Cerebellar nuclear complex (tissue), 1 donor: ENCODE results near the gene RSKR.
"Not testable (repeated sequence)": the region's sequence is repeated elsewhere in the genome, so short reads cannot be mapped to it uniquely, and the experiment has no call there.

Experiments used
- DNase-seq, 2 experiments: peaks; one replicate each; lab custom pipeline; 2025; lab: John Stamatoyannopoulos, UW

Gene RSKR

DNA sequence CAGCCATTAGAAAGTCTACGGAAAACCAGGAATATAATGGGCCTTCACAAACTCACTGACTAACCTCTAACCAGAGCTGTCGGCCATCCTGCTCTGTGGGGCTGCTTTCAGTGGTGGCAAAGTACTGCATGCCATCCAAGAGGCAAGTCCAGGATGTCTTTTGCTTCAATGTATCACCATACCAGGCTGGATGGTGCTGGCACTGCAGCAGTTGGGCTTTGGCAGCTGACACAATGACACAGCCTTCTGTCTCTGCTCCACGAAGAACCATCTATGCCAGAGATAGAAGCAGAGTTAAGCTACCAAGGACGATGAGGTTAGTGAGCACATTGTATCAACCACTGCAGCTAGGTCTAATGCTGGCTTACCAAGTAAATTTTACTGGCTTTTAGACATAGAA, 9.7 kb upstream of the RSKR start:
- DNase-seq: no peak

DNA sequence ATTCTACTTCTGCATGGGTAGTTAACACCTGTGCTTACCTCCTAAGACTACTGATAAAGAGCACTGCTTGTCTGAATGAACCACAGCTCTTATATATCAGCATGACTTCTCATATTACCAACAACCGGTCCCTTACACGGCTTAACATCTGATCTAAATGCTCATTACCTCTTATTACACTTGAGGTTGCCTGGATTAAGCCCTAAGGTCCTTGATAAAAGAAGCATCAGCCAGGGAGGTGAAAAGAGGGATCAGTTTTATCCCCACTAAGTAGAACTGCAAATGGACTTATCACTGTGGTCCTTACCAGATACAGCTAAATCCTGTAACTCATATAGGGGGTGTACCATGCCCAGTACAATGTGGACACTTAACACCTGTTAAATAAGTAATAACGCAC, 8.2 kb upstream of the RSKR start:
- DNase-seq: no peak

- DNase-seq: no peak
These were observed 6.0 kb upstream of the RSKR start for GRCh38 chr17:28620010-28620409.

- DNase-seq: no peak
These were observed 4.5 kb upstream of the RSKR start for GRCh38 chr17:28618464-28618863.

GRCh38 chr17:28616281-28616680, 2.3 kb upstream of the RSKR start:
- no peak for DNase-seq

DNA sequence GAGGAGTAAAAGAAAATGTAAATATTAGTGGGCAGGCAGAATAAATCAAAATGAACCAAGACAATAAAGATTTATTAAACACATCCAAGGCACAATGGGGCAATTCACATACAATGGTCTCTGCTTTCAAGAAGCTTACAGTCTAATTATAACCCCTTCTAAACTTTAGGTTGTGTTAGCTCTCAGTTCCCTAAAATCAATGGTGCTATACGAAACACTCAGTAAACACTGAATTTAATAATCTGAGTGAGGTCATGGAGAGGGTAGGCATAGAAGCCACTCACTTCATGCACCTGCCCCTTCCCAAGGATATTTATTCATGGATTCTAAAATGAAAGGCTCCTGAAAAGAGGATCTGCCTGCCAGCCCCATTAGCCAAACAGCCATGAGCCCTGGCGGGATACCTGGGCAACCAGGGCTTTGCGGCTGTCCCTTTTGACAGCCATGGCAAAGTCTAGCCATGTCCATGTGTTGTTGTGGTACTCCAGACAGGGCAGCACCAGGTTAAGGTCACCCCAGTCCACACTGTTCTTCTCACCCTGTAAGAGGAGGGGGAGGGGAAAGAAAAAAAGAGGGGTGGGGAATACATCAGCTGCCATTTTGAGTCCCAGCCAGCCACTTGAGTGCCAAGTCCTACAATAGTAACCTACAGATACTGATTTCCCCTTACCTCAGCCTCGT, 1.4 kb upstream of the RSKR start:
- no peak for DNase-seq

- no peak for DNase-seq
These were observed 781 bp downstream of the RSKR start for GRCh38 chr17:28612936-28613872.

DNA sequence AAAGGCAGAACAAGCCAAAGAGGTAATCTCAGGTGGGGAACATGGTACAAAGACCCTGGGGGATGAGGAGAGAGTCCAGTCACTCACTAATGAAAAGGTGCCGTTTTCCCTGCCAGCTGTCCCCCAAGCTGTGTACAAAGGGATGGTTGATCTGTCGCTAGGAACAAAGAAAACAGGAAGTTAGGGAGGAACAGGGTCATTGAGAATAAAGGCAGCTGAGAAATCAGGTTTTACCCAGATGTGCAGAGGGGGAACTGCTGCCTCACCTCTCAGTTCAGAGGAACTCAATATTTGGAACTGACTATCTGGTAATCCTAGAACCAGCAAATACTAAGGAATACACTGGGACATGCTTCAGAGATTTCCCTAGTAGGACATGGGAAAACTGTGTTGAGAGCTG, 1.5 kb downstream of the RSKR start:
- no peak for DNase-seq

GRCh38 chr17:28610376-28610775, 3.6 kb downstream of the RSKR start:
- DNase-seq: no peak

DNA sequence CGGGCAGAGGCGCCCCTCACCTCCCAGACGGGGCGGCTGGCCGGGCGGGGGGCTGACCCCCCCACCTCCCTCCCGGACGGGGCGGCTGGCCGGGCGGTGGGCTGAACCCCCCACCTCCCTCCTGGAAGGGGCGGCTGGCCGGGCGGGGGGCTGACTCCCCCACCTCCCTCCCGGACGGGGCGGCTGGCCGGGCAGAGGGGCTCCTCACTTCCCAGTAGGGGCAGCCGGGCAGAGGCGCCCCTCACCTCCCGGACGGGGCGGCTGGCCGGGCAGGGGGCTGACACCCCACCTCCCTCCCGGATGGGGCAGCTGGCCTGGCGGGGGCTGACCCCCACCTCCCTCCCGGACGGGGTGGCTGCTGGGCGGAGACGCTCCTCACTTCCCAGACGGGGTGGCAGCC, 10.0 kb downstream of the RSKR start:
- not testable (repeated sequence) for DNase-seq

DNA sequence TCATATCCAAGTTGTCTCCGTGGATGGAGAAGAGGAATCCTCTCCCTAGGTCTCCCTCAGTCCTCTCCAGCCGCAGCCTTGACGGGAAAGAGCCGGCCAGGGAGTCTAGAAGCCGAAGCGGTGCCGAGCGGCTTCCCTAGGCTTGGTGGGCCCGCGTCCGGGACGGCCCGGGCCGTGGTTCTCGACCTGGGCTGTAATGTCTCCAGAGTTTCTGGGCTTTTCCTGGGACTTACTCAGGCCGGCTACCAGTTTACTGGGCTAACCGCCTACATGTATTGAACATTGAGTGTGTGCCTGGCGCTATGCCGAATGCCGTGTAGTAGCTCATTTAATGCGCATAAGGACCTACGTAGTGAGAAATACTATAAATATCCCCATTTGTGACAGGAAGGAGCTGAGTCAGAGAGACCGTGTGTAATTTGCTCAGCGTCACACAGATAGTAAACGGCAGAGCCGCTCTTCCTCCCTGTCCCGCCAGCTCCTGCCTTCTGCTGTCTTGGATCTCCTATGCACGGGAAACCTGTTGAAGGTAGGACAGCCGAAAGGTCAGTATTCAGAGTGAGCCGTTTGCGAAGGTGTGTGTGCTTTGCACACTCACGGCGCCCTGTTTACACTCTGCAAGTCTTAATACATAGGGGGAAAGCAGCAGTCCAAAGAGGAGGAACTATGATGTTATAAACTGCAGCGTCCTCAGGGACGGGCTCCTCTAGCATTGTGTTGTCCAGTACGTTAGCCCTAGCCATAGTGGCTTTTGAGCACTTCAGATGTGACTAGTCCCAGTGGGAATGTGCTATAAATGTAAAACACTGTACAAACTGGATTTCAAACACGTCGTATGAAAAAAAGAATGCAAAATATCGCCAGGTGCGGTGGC, 14.4 kb downstream of the RSKR start:
- DNase-seq: no peak

DNA sequence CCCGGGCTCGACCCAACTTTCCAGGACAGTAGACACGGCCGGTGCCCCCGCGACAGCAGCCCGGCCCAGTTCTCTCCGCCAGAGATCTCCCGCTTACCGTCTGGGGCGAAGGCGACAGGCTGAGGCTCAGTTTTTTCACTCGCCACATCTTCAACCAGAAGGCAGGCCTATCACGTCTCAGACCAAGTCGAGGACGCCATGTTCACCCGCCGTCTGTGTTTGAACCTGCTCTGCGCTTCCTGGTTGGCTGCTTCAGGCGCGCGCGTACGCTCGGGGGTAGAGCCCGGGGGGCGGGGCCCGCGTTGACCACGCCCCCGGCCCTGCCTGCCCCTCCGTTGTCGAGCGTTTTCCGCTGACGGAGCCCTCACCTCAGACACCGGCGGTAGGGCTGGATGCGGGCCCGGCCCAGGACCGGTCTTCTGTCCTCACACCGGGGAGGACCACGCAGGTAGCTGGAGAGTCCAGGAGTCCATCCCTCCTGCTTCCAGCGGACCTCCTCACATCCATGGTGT, 15.1 kb downstream of the RSKR start, which contains the start of gene SPAG5:
SPAG5 (minus strand) TSS at position 227 of the 512 bp plus-strand sequence; CDS start at position 148, 79 bp downstream.
- peak in 1 of 2 experiments; percentile 81 for DNase-seq

DNA sequence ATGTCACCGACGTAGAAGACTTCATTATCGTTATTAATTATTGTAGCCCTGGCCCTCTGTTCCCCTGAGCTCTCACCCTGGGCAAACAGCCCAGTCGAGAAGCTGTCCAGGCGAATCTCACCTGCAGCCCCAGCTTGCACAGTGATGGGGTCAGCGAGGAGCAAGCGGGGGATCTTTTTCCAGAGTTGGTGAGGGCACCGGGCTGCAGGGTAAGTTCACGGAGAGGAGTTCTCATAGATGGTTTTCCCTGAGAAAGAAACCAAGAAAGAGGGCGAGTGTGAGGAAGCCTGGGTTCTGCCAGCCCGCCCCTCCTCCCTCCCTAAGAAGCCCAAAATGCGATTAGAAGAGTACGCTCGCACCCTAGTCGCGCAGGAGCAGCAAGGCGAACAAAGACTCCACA, 15.6 kb downstream of the RSKR start:
- no peak for DNase-seq

GRCh38 chr17:28597606-28598383, 16.2 kb downstream of the RSKR start:
- DNase-seq: no peak

DNA sequence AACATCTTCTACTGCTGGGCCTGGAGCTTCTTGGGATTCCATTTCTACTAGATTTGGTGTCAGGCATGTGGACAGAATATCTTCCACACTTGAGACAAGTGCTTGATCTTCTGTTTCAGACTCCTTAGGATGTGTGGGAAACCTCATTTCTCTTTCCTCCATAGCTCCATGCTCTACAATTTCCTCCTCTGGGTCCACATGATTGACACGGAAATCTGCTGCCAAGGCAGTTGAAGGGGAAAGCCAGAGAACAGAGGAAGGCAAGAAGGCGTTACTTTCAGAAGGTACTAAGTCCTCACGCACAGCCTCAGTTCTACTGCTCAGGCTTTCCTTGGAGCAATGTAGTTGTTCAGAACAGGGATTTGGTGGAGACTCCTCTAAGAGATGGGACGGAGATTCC, 21.7 kb downstream of the RSKR start:
- DNase-seq: no peak

GRCh38 chr17:28585851-28586250, 28.1 kb downstream of the RSKR start:
- no peak for DNase-seq

- no peak for DNase-seq
These were observed 29.6 kb downstream of the RSKR start for GRCh38 chr17:28584434-28584833.

- no peak for DNase-seq
These were observed 31.5 kb downstream of the RSKR start for GRCh38 chr17:28582513-28582912.

DNA sequence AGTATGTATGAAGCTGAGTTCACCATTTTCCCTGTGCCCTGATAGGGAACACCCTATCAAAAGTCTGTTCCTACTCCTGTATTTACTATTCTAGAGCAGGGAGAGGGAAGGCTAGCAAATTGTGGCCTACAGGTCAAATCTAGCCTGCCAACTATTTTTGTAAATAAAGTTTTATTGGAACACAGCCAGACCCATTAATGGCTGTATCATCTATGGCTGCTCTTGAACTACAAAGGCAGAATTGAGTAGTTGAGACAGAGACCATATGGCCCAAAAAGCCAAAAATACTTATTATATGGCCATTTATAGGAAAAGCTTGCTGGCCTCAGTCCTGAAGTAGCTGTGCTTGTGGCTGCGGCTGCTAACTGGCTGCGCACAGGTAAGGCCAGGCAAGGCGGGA, 33.0 kb downstream of the RSKR start:
- no peak for DNase-seq

GRCh38 chr17:28579526-28579925, 34.5 kb downstream of the RSKR start:
- DNase-seq: no peak
